HCT116 (cell line): Measurements from ENCODE around the gene SLC30A3. TPM values are rescaled to one million over a fixed set of nuclear protein-coding genes. Genes with fewer than 3 reads are reported as not detected.

Source experiments
- ATAC-seq: fragments of 200-7000 bp; cut with Tn5 transposase; 2 replicates; pipeline ENCODE4 v1.9.1; 2020; ENCODE audit warnings: mild to moderate bottlenecking, moderate library complexity
- BruUV-seq: library from RNA; stranded (reverse); fragments of 400-500 nt; replicated peaks from 2 replicates; lab custom pipeline; 2021; lab: Mats Ljungman, UMichigan
- CTCF ChIA-PET: fragments of 300-600 bp; sonication (Branson Sonifier 250); formaldehyde crosslinking; loops from one replicate; lab custom pipeline; 2021; ENCODE audit warnings: antibody characterized with exemption; lab: Charles Lee
- POLR2A ChIA-PET: fragments of 300-600, 350-600 bp; sonication (Branson Sonifier 250); formaldehyde crosslinking; loops from one replicate; lab custom pipeline; 2021; ENCODE audit warnings: antibody characterized with exemption; lab: Charles Lee
- RAD21 ChIA-PET, 2 experiments: fragments of 300-600 bp; sonication (Branson Sonifier 250); formaldehyde crosslinking; loops; one replicate each; lab custom pipeline; 2023; ENCODE audit warnings: low total read pairs in 2 of 2; ENCODE audit not compliant: uncharacterized antibody in 2 of 2, unreplicated experiment in 2 of 2, low non-redundant PET in 1 of 2; lab: Charles Lee
- DNase-seq: peaks from one replicate; pipeline ENCODE4 v3.0.0-alpha.2; 2010; ENCODE audit warnings: low read depth, low spot score
- H2AFZ ChIP-seq: fragments of 200-600 bp; shearing (Covaris generic), sonication (generic); 2 replicates; pipeline ENCODE4 v1.6.1; 2017; ENCODE audit warnings: low read depth, mixed run types, mixed read lengths, antibody characterized with exemption, low read length; ENCODE audit not compliant: poor library complexity, severe bottlenecking
- H3K27ac ChIP-seq: 2 replicates; pipeline ENCODE4 v1.5.1; 2012; ENCODE audit warnings: low read depth, low read length
- H3K27me3 ChIP-seq: fragments of 200-600 bp; sonication (generic); 2 replicates; pipeline ENCODE4 v1.6.1; 2016; ENCODE audit warnings: mixed run types, low read length, mixed read lengths; ENCODE audit not compliant: insufficient read depth
- H3K36me3 ChIP-seq, 2 experiments: fragments of 200-500 bp in 1 of 2; fragments of 200-600 bp in 1 of 2; sonication (Bioruptor generic) in 1 of 2; sonication (generic) in 1 of 2; 2 replicates each; pipeline versions ENCODE4 v1.5.1 to v1.6.1; 2014 to 2016; ENCODE audit warnings: low read length in 2 of 2, inconsistent platforms in 1 of 2, mixed read lengths in 1 of 2, mixed run types in 1 of 2; ENCODE audit not compliant: insufficient read depth in 2 of 2, control insufficient read depth in 1 of 2
- H3K4me1 ChIP-seq, 2 experiments: fragments of 200-600 bp in 1 of 2; sonication (generic) in 1 of 2; 2 replicates each; pipeline versions ENCODE4 v1.5.1 to v1.6.1; 2012 to 2017; ENCODE audit warnings: low read length in 2 of 2, inconsistent platforms in 1 of 2, mild to moderate bottlenecking in 1 of 2, mixed read lengths in 1 of 2, mixed run types in 1 of 2, moderate library complexity in 1 of 2; ENCODE audit not compliant: insufficient read depth in 2 of 2, control insufficient read depth in 1 of 2
- H3K4me2 ChIP-seq: fragments of 200-600 bp; sonication (generic); 2 replicates; pipeline ENCODE4 v1.6.1; 2017; ENCODE audit warnings: mixed run types, low read length, mixed read lengths
- H3K4me3 ChIP-seq, 2 experiments: fragments of 200-600 bp in 1 of 2; sonication (generic) in 1 of 2; replicated peaks in 1 of 2; 2 replicates each; pipeline ENCODE4 v1.5.1; 2011 to 2016; ENCODE audit warnings: low read length in 2 of 2, control low read depth in 1 of 2, low read depth in 1 of 2, mild to moderate bottlenecking in 1 of 2, mixed read lengths in 1 of 2, mixed run types in 1 of 2
- H3K79me2 ChIP-seq: fragments of 200-600 bp; sonication (generic); 2 replicates; pipeline ENCODE4 v1.6.1; 2017; ENCODE audit warnings: mild to moderate bottlenecking, mixed run types, low read length, moderate library complexity, mixed read lengths; ENCODE audit not compliant: insufficient read depth
- H3K9ac ChIP-seq: fragments of 200-600 bp; sonication (generic); 2 replicates; pipeline ENCODE4 v1.6.1; 2016; ENCODE audit warnings: low read length, mixed read lengths
- H3K9me2 ChIP-seq: fragments of 200-600 bp; sonication (generic), shearing (Covaris generic); 2 replicates; pipeline ENCODE4 v1.6.1; 2017; ENCODE audit warnings: mixed run types, mild to moderate bottlenecking, moderate library complexity; ENCODE audit not compliant: insufficient read depth
- H3K9me3 ChIP-seq, 2 experiments: fragments of 200-500 bp in 1 of 2; fragments of 200-600 bp in 1 of 2; sonication (Bioruptor generic) in 1 of 2; sonication (generic) in 1 of 2; 2 replicates each; pipeline ENCODE4 v1.6.1; 2014 to 2017; ENCODE audit warnings: low read length in 2 of 2, mixed read lengths in 2 of 2, inconsistent platforms in 1 of 2, low read depth in 1 of 2, mild to moderate bottlenecking in 1 of 2, mixed run types in 1 of 2, moderate library complexity in 1 of 2; ENCODE audit not compliant: control insufficient read depth in 1 of 2, insufficient read depth in 1 of 2
- H4K20me1 ChIP-seq: fragments of 200-600 bp; sonication (generic), shearing (Covaris generic); 2 replicates; pipeline ENCODE4 v1.6.1; 2017; ENCODE audit warnings: mixed run types, mild to moderate bottlenecking, moderate library complexity; ENCODE audit not compliant: insufficient read depth
- CEBPB ChIP-seq: IDR thresholded peaks from 2 replicates; pipeline ENCODE4 v1.6.1; 2012; ENCODE audit warnings: low read depth
- EZH2phosphoT487 ChIP-seq: fragments of 200-600 bp; IDR thresholded peaks from 2 replicates; pipeline ENCODE4 v1.6.1; 2018; ENCODE audit warnings: antibody characterized with exemption, borderline replicate concordance
- FOSL1 ChIP-seq: IDR thresholded peaks from 2 replicates; pipeline ENCODE4 v1.6.1; 2012; ENCODE audit warnings: low read depth
- POLR2AphosphoS5 ChIP-seq: IDR thresholded peaks from 2 replicates; pipeline ENCODE4 v1.6.1; 2011; ENCODE audit warnings: mild to moderate bottlenecking, low read depth, low read length, moderate library complexity
- RAD21 ChIP-seq: IDR thresholded peaks from 2 replicates; pipeline ENCODE4 v1.6.1; 2012; ENCODE audit warnings: low read depth, mild to moderate bottlenecking
- SP1 ChIP-seq: IDR thresholded peaks from 2 replicates; pipeline ENCODE4 v1.6.1; 2012; ENCODE audit warnings: low read depth
- SRF ChIP-seq: IDR thresholded peaks from 2 replicates; pipeline ENCODE4 v1.6.1; 2012; ENCODE audit warnings: low read depth
- TCF7L2 ChIP-seq: IDR thresholded peaks from 2 replicates; pipeline ENCODE4 v1.7.0; 2011; ENCODE audit warnings: borderline replicate concordance, inconsistent platforms; ENCODE audit not compliant: insufficient read depth, insufficient read length; ENCODE audit errors: extremely low read depth
- intact Hi-C: fragments of 100-400 bp; cut with micrococcal nuclease; formaldehyde crosslinking; loops from 2 replicates; pipeline ENCODE4 v1.10.0; 2022
- total RNA-seq: library from RNA; stranded (reverse); gene quantifications from one replicate; pipeline ENCODE4 v1.2.1, GENCODE V29; 2021; ENCODE audit not compliant: unreplicated experiment
- TF ChIP-seq, protein P1 (sequence below): IDR thresholded peaks from 2 replicates; pipeline ENCODE4 v1.6.1; 2012; ENCODE audit warnings: low read depth
- TF ChIP-seq, protein P2 (sequence below), 3 experiments: fragments of 200-600 bp in 1 of 3; sonication (generic) in 1 of 3; IDR thresholded peaks in 2 of 3; conservative IDR thresholded peaks in 1 of 3; 2 replicates each; pipeline ENCODE4 v1.5.1; 2012 to 2017; ENCODE audit warnings: low read depth in 2 of 3, low read length in 2 of 3, antibody characterized with exemption in 1 of 3, borderline replicate concordance in 1 of 3, control low read depth in 1 of 3, mild to moderate bottlenecking in 1 of 3, mixed read lengths in 1 of 3, mixed run types in 1 of 3, moderate library complexity in 1 of 3; ENCODE audit not compliant: insufficient read depth in 1 of 3

The SLC30A3 gene
- total RNA-seq, 1 experiment from 2014 or later = 20.5 TPM

DNA sequence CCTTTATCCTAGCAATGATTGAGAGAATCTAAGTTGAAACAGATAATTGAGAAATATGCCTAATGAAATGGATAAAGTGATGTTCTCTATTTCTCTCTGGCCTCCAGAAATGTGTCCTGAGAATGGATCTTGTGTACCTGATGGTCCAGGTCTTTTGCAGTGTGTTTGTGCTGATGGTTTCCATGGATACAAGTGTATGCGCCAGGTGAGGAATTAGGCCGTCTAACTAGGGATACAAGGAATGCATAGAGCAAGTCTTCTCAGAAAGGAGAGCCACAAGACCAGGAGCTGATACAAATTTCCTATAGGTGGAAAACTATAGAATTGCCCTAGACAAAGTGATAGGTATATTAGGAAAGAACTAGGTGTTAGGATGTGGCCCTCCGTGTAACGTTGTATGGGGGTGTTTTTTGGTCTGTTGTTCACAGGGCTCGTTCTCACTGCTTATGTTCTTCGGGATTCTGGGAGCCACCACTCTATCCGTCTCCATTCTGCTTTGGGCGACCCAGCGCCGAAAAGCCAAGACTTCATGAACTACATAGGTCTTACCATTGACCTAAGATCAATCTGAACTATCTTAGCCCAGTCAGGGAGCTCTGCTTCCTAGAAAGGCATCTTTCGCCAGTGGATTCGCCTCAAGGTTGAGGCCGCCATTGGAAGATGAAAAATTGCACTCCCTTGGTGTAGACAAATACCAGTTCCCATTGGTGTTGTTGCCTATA is 46.3 kb downstream of the SLC30A3 start:
- Histone ChIP-seq H3K27me3 (no peaks in the 10 kb centered on the region), H3K36me3 (peaks cover 4 to 28% of the 10 kb centered on the region in 2 experiments), H3K9me3 (no peaks in the 10 kb centered on the region), H3K4me2 (peak overlapping the region; percentile 93), H3K9me2 (no peaks in the 10 kb centered on the region), H3K79me2 (peaks cover 59% of the 10 kb centered on the region), H3K4me3 (peak overlapping the region; percentile 78 to 91), H3K27ac (peak overlapping the region; percentile 82; the same call in 1 of the 2 replicates), H3K9ac (peak overlapping the region; percentile 89), H3K4me1 (peaks cover 3 to 27% of the 10 kb centered on the region in 2 experiments; a peak in 3 of 4 replicates), H2AFZ (no peak overlapping the region)
- BruUV-seq = no TSS peak
- intact Hi-C loops = loop anchor here (5.0 kb wide), 1 partner anchor 119 kb away; no protein-coding TSS in a partner anchor
- ChIA-PET POLR2A (no interaction called here), CTCF (no interaction called here), RAD21 (no interaction called here)
- no peak for DNase-seq
- no peak for ATAC-seq
- TF ChIP-seq FOSL1 = no peak
- TF ChIP-seq EZH2phosphoT487 = no peak
- TF ChIP-seq POLR2AphosphoS5 = no peak
- no peak for TF ChIP-seq TCF7L2
- TF ChIP-seq SRF = no peak
- no peak for TF ChIP-seq SP1
- no peak for TF ChIP-seq CEBPB
- no peak for TF ChIP-seq RAD21
- TF ChIP-seq, protein P1, sequence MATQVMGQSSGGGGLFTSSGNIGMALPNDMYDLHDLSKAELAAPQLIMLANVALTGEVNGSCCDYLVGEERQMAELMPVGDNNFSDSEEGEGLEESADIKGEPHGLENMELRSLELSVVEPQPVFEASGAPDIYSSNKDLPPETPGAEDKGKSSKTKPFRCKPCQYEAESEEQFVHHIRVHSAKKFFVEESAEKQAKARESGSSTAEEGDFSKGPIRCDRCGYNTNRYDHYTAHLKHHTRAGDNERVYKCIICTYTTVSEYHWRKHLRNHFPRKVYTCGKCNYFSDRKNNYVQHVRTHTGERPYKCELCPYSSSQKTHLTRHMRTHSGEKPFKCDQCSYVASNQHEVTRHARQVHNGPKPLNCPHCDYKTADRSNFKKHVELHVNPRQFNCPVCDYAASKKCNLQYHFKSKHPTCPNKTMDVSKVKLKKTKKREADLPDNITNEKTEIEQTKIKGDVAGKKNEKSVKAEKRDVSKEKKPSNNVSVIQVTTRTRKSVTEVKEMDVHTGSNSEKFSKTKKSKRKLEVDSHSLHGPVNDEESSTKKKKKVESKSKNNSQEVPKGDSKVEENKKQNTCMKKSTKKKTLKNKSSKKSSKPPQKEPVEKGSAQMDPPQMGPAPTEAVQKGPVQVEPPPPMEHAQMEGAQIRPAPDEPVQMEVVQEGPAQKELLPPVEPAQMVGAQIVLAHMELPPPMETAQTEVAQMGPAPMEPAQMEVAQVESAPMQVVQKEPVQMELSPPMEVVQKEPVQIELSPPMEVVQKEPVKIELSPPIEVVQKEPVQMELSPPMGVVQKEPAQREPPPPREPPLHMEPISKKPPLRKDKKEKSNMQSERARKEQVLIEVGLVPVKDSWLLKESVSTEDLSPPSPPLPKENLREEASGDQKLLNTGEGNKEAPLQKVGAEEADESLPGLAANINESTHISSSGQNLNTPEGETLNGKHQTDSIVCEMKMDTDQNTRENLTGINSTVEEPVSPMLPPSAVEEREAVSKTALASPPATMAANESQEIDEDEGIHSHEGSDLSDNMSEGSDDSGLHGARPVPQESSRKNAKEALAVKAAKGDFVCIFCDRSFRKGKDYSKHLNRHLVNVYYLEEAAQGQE = no peak
- TF ChIP-seq, protein P2, sequence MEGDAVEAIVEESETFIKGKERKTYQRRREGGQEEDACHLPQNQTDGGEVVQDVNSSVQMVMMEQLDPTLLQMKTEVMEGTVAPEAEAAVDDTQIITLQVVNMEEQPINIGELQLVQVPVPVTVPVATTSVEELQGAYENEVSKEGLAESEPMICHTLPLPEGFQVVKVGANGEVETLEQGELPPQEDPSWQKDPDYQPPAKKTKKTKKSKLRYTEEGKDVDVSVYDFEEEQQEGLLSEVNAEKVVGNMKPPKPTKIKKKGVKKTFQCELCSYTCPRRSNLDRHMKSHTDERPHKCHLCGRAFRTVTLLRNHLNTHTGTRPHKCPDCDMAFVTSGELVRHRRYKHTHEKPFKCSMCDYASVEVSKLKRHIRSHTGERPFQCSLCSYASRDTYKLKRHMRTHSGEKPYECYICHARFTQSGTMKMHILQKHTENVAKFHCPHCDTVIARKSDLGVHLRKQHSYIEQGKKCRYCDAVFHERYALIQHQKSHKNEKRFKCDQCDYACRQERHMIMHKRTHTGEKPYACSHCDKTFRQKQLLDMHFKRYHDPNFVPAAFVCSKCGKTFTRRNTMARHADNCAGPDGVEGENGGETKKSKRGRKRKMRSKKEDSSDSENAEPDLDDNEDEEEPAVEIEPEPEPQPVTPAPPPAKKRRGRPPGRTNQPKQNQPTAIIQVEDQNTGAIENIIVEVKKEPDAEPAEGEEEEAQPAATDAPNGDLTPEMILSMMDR (IDR thresholded peaks at IDR 0.05 in 2 of 3, conservative IDR thresholded peaks at IDR 0.05 in 1 of 3; ENCODE audit: borderline replicate concordance in 1 of 3, insufficient read depth in 1 of 3, low read depth in 2 of 3, low read length in 2 of 3) = no peak
- TF ChIP-seq, all 23 proteins: peak for 0
- H4K20me1 ChIP-seq = no peaks in the 10 kb centered on the region
